Measurements from ENCODE around the gene LGR5. TPM values are rescaled to one million over a fixed set of nuclear protein-coding genes. Genes with fewer than 3 reads are reported as not detected.

LGR5 gene
- total and polyA plus RNA-seq, 10 of the 15 experiments (the other 5 are each of a cell fraction or from before 2014, with no cell fraction given), result 2.1 TPM; not detected in 9

GRCh38 chr12:71610031-71610795 lies 170.6 kb downstream of the LGR5 start:
- H2AFZ ChIP-seq (ENCODE audit: control insufficient read depth, low read depth, low read length), result no peak overlapping the region
- no peak overlapping the region for H3K4me3 ChIP-seq
- CTCF ChIA-PET, result interaction anchor here (1.0 kb wide), 1 partner anchor 26 kb away, joined by 3 read pairs; no protein-coding TSS in a partner anchor
- no peak for ATAC-seq
- no peaks in the 10 kb centered on the region for H4K20me1 ChIP-seq (ENCODE audit: control insufficient read depth, insufficient read depth)
- H3K9ac ChIP-seq (ENCODE audit: control insufficient read depth, insufficient read depth, low read length), result no peak overlapping the region
- no peak overlapping the region for H3K4me2 ChIP-seq (ENCODE audit: control insufficient read depth, insufficient read depth)
- H3K4me1 ChIP-seq (ENCODE audit: control insufficient read depth, insufficient read depth, low read length), result no peaks in the 10 kb centered on the region
- no peaks in the 10 kb centered on the region for H3K9me3 ChIP-seq (replicated peaks; ENCODE audit: control insufficient read depth, insufficient read depth, low read length)
- FAIRE-seq, result no peak
- 92% methylated on average over 6 of the region's 6 CpGs for WGBS (ENCODE audit: insufficient coverage, insufficient replicate concordance, low lambda C conversion rate, missing lambda C conversion rate)
- H3K79me2 ChIP-seq (ENCODE audit: control insufficient read depth, insufficient read depth, low read length), result no peaks in the 10 kb centered on the region
- no TSS peak for BruUV-seq (replicated peaks)
- in situ Hi-C loops (cut with MboI), result no loop called here
- peaks cover 0 to 26% of the 10 kb centered on the region in 2 experiments; a peak in 3 of 4 replicates for H3K36me3 ChIP-seq (ENCODE audit: control insufficient read depth in 2 of 2, insufficient read depth in 2 of 2, low read length in 1 of 2)
- SMC1A ChIA-PET (ENCODE audit: uncharacterized antibody, unreplicated experiment), result no interaction called here
- RAD21 ChIA-PET (ENCODE audit: unreplicated experiment), result no interaction called here
- no peak for DNase-seq (ENCODE audit: low read depth, low spot score)
- intact Hi-C loops (cut with micrococcal nuclease; ENCODE audit: unreplicated experiment), result no loop called here
- POLR2A ChIA-PET, result no interaction called here
- no peaks in the 10 kb centered on the region for H3K27me3 ChIP-seq (replicated peaks in 1 of 2; ENCODE audit: control insufficient read depth in 2 of 2, insufficient read depth in 2 of 2, low read length in 1 of 2)
- H3K27ac ChIP-seq (ENCODE audit: control insufficient read depth, insufficient read depth), result no peak overlapping the region
- TF ChIP-seq ATF3 (IDR thresholded peaks at IDR 0.05; ENCODE audit: borderline replicate concordance, extremely low read depth, low read depth, low read length) (no peak), SUPT20H (IDR thresholded peaks at IDR 0.05; ENCODE audit: borderline replicate concordance, control insufficient read depth, low read depth, low read length) (no peak), RELB (IDR thresholded peaks at IDR 0.05; ENCODE audit: low read depth) (no peak), CBX3 (IDR thresholded peaks at IDR 0.05; ENCODE audit: borderline replicate concordance, low read depth) (no peak), ZBTB33 (IDR thresholded peaks at IDR 0.05) (no peak), PRDM15 (CRISPR knock-in tag; IDR thresholded peaks at IDR 0.05) (no peak), E4F1 (IDR thresholded peaks at IDR 0.05; ENCODE audit: borderline replicate concordance, partially characterized antibody) (no peak), NR2C2 (IDR thresholded peaks at IDR 0.05; ENCODE audit: borderline replicate concordance, control insufficient read depth, insufficient read length, low read depth) (no peak), NFIC (IDR thresholded peaks at IDR 0.05; ENCODE audit: low read depth, low read length) (no peak), IRF4 (IDR thresholded peaks at IDR 0.05; ENCODE audit: low read depth, low read length) (no peak), KDM1A (IDR thresholded peaks at IDR 0.05; ENCODE audit: borderline replicate concordance) (no peak), DPF2 (IDR thresholded peaks at IDR 0.05) (no peak), NR2F1 (conservative IDR thresholded peaks at IDR 0.05) (no peak)

Measured in GM12878 (cell line).